K562 (cell line): ENCODE results near the gene PRKAG2.

Experiments used
- BACH1 ChIP-seq: fragments of 200-800 bp; sonication (Bioruptor generic); IDR thresholded peaks from 2 replicates; pipeline ENCODE4 v1.6.1; 2016; ENCODE audit warnings: missing genetic modification characterization, missing compliant biosample characterization
- CTCF ChIP-seq, 3 experiments: IDR thresholded peaks in 2 of 3; conservative IDR thresholded peaks in 1 of 3; 2 replicates each; pipeline ENCODE4 v1.5.1; 2011 to 2012; ENCODE audit warnings: low read length in 3 of 3, mild to moderate bottlenecking in 3 of 3, control low read depth in 2 of 3, improper control_type of control experiment in 1 of 3, inconsistent platforms in 1 of 3, low read depth in 1 of 3, mixed read lengths in 1 of 3, moderate library complexity in 1 of 3; ENCODE audit not compliant: insufficient read depth in 2 of 3
- HDAC1 ChIP-seq, 2 experiments: fragments of 450-650 bp; IDR thresholded peaks; 2 replicates each; pipeline ENCODE4 v1.6.1; 2016 to 2017; ENCODE audit warnings: inconsistent platforms in 1 of 2, mild to moderate bottlenecking in 1 of 2, moderate library complexity in 1 of 2
- KAT7 ChIP-seq: sonication (generic); formaldehyde crosslinking; IDR thresholded peaks from 2 replicates; pipeline ENCODE4 v1.8.0; 2022; ENCODE audit warnings: missing genetic modification reagents, mild to moderate bottlenecking, borderline replicate concordance
- NBN ChIP-seq: fragments of 450-650 bp; IDR thresholded peaks from 2 replicates; pipeline ENCODE4 v1.6.1; 2016; ENCODE audit warnings: low read depth, mild to moderate bottlenecking
- PATZ1 ChIP-seq: fragments of 250-450 bp; sonication (Bioruptor Pico); IDR thresholded peaks from 2 replicates; pipeline ENCODE4 v1.5.0; 2020; ENCODE audit warnings: mild to moderate bottlenecking, borderline replicate concordance
- POLR2A ChIP-seq: fragments of 450-650 bp; conservative IDR thresholded peaks from 2 replicates; pipeline ENCODE4 v1.6.1; 2016
- SNIP1 ChIP-seq: fragments of 450-650 bp; IDR thresholded peaks from 2 replicates; pipeline ENCODE4 v1.7.1; 2017; ENCODE audit warnings: low read depth, mild to moderate bottlenecking
- SRF ChIP-seq, 2 experiments: fragments of 250-450, 450-650 bp in 1 of 2; sonication (Bioruptor Pico) in 1 of 2; sonication (generic) in 1 of 2; formaldehyde crosslinking; IDR thresholded peaks; 2 replicates each; pipeline versions ENCODE4 v1.5.0 to v1.5.1; 2020 to 2022; ENCODE audit warnings: mild to moderate bottlenecking in 1 of 2, missing genetic modification reagents in 1 of 2
- TFAP4 ChIP-seq: sonication (generic); formaldehyde crosslinking; IDR thresholded peaks from 2 replicates; pipeline ENCODE4 v1.8.0; 2022; ENCODE audit warnings: missing genetic modification reagents, mild to moderate bottlenecking, moderate library complexity, borderline replicate concordance
- ZBTB33 ChIP-seq: sonication (generic); formaldehyde crosslinking; IDR thresholded peaks from 2 replicates; pipeline ENCODE4 v1.8.1; 2023; ENCODE audit warnings: mild to moderate bottlenecking, missing genetic modification reagents

- TF ChIP-seq CTCF (IDR thresholded peaks at IDR 0.05 in 2 of 3, conservative IDR thresholded peaks at IDR 0.05 in 1 of 3; ENCODE audit: insufficient read depth in 2 of 3, low read depth in 1 of 3, low read length in 3 of 3), result no peak
- no peak for TF ChIP-seq POLR2A
- no peak for TF ChIP-seq SNIP1
- no peak for TF ChIP-seq TFAP4
- TF ChIP-seq ZBTB33 (CRISPR knock-in tag), result no peak
- no peak for TF ChIP-seq NBN
- no peak for TF ChIP-seq KAT7
- no peak for TF ChIP-seq SRF (CRISPR knock-in tag; IDR thresholded peaks at IDR 0.05)
- no peak for TF ChIP-seq HDAC1 (IDR thresholded peaks at IDR 0.05)
- no peak for TF ChIP-seq PATZ1 (CRISPR knock-in tag)
- no peak for TF ChIP-seq BACH1 (tag)
These were observed 157.0 kb downstream of the PRKAG2 start for GRCh38 chr7:151719897-151720242.
